Stimulated activated CD8-positive, alpha-beta memory T cell treated with anti-CD3 and anti-CD28 coated beads, Interleukin-4, amount 100 ng/mL, for 48 hours (primary cell): ENCODE measurements around the gene GDF2.

Source experiments
- DNase-seq: peaks from one replicate; pipeline ENCODE4 v3.0.0-alpha.2; 2020

GDF2 gene

DNA sequence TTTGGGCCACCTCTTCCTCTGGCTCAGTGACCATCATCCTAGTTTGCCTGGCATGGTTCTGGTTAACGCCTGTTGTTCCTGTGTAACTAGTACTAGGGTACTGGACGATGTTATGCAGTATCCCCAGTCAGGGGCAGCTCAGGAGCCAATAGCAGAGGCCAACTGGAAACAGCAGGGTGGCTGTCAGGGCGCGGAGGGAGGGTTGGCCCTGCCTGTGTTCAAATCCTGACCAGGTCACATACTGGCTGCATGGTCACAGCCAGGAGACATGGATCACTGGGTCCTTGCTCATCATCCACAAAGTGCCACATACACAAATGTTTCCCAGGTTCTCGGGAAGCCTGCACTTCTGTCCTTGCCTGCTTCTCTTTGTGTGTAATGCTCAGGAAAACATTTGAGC is 13.7 kb downstream of the GDF2 start:
- DNase-seq = no peak

- DNase-seq = no peak
These were observed 14.3 kb downstream of the GDF2 start for GRCh38 chr10:47336387-47337134.

- no peak for DNase-seq
These were observed 15.1 kb downstream of the GDF2 start for GRCh38 chr10:47337310-47337709.

DNA sequence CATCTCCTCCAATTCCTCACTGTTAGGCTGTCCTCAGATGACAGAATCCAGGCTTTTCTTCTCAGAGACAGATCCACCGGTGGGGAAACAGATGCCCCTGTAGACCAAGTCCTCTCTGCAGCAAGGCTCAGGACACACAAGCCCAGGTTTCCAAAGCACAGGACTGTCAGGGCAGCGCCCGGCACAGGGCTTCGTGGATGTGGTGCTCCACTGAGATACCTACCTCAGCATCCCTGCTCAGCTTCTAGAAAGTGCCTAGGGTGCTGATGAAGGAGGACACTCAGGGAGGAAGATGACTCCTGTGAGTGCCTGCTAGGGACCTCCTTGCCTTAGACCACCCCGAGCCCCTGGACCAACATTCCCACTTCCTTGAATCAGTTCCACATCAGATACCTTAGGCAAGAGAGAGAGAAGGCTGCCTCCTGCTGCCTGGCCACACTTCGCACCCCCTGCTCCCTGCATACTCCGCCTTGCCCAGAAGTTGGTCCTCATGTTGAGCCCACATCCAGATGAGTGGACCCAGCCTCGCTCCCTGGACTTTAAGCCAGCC is 17.0 kb downstream of the GDF2 start:
- no peak for DNase-seq

DNA sequence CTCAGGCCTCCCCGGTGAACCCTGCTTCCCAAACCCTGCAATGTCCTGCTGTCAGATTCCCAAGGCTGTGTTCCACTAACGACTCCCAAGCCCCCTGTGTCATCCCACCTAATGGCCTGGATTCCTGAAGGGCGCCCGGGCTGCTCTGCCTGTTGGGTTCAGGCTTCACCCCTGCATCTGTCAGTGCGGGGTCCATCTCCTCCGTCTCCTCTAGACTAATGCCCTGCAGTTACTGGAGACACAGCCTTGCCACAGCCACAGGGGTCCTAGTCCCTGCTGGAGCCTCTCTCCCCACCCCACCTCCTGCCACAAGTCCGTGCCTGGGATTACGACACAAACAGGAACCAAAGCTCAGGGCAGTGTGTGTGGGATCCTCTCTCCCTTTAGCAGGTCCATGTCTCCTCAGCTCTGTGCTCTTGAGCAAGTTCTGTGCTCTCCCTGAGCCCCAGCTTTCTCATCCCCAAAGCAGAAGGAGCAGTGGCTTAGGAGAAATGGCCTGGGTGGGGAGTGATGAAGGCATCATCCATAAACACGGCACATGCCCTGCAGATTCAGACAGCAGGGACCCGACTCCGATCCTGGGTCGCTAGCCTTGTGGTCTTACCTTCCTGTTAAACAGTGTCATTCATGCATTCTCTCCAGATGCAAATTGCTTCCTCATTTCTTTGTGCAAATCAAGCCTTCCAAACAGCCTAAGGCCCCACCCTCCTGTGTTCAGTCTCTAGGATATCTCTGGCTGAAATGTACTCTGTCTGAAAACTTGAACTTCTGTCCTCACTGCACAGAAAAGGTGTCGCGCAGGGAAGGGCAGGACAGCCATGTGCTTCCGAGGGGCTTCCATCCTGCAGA is 17.7 kb downstream of the GDF2 start:
- DNase-seq = no peak

DNA sequence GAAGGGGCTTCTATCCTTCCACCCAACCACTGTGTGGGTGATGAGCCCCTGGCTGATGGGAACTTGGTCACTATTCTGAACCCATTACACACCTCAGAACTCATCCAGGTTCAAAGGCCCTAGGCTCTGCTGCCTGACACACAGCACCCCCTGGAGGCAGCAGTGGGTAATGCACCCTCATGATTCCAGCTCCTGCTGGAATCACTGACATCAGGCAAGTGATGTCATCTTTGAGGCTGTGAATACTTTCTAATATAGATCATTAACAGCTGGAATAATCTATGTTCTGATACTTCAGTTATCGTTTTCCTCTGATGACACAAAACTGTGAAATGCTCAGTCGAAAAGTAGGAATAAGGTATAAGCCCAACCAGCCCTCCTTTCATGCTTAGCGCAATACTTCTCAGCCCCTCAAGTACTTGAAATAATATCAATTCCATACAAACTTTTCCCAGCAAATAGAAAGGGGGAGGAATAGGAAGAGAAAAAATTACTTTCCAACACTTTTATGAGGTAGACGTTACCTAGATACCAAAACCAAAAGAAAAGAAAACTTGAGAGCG is 18.4 kb downstream of the GDF2 start:
- peak; percentile 87 for DNase-seq

DNA sequence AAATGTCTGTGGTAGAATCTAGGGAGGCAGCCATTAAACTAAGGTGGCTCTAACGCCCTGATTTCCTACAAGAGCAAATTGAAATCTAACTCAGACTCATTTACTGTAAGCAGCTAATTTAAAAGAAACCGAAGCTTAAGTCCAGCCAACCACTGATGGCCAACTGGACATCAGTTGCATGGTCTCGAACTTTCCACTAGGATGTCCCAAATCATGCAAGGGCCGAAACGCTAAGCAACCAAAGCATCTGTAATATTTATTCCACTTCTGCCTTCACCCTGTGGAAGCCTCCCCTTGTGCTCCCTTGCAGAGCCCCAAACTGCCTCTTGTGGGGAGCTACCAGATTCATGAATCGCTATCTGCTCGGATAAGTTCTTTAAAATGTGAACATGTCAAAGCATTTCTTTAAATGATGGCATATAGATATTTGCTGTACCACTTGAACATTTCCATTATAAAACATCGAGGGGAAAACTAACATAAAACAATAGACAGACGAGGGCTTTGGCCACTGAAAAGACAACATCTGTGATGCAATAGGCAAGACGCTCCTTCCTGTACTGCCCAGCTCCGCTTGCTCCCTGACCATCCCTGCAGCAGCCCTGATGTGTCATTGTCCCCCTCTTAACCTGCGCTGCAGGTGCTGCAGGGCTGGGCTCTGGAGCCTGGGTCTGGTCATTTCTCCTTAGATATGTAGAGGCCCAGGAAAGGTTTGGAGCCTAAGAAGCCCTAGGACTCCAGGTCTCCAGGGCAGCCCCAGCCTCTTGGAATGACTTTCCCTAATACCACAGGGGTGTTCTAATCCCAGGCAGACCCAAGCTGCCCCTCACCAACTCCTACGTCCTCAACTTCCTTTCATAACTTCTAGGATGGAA is 23.0 kb downstream of the GDF2 start:
- no peak for DNase-seq

GRCh38 chr10:47346581-47347302 is 24.5 kb downstream of the GDF2 start:
- DNase-seq = no peak

DNA sequence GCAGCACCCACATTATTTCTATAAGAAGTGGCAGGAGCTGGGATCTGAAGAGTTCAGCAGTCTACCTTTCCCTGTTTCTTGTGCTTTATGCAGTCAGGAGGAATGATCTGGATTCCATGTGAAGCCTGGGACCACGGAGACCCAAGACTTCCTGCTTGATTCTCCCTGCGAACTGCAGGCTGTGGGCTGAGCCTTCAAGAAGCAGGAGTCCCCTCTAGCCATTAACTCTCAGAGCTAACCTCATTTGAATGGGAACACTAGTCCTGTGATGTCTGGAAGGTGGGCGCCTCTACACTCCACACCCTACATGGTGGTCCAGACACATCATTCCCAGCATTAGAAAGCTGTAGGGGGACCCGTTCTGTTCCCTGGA is 25.0 kb downstream of the GDF2 start:
- DNase-seq = no peak

DNA sequence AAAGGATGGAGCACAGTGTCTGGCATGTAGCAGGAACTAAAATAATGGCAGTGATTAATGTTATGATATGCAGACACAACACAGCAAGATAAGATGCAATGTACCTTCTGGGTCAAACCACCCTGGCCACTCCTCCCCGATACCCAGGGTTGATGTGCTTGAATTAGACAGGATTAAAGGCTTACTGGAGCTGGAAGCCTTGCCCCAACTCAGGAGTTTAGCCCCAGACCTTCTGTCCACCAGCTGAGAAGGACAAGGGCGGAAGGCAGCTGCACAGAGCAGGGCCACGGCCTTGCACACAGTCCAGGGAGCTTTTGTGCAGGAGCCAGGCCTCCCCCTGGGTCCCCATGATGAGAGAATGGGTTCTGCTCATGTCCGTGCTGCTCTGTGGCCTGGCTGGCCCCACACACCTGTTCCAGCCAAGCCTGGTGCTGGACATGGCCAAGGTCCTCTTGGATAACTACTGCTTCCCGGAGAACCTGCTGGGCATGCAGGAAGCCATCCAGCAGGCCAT is 25.9 kb downstream of the GDF2 start, which contains the start of gene RBP3:
Gene RBP3 (plus strand): TSS at position 226 of the 514 bp plus-strand sequence. CDS start 122 bp downstream, at position 348.
- DNase-seq = no peak

- no peak for DNase-seq
These were observed 26.6 kb downstream of the GDF2 start for GRCh38 chr10:47348661-47349470.

GRCh38 chr10:47349516-47349915 is 27.3 kb downstream of the GDF2 start:
- DNase-seq = no peak

- DNase-seq = no peak
These were observed 27.7 kb downstream of the GDF2 start for GRCh38 chr10:47349941-47350371.

DNA sequence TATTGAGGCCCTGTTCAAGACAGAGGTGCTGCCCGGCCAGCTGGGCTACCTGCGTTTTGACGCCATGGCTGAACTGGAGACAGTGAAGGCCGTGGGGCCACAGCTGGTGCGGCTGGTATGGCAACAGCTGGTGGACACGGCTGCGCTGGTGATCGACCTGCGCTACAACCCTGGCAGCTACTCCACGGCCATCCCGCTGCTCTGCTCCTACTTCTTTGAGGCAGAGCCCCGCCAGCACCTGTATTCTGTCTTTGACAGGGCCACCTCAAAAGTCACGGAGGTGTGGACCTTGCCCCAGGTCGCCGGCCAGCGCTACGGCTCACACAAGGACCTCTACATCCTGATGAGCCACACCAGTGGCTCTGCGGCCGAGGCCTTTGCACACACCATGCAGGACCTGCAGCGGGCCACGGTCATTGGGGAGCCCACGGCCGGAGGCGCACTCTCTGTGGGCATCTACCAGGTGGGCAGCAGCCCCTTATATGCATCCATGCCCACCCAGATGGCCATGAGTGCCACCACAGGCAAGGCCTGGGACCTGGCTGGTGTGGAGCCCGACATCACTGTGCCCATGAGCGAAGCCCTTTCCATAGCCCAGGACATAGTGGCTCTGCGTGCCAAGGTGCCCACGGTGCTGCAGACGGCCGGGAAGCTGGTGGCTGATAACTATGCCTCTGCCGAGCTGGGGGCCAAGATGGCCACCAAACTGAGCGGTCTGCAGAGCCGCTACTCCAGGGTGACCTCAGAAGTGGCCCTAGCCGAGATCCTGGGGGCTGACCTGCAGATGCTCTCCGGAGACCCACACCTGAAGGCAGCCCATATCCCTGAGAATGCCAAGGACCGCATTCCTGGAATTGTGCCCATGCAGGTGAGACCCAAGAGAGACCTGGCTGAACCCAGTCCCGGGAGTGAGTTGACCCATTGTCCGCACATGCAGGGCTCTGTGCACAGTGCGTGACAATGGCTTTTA is 28.7 kb downstream of the GDF2 start:
- DNase-seq = no peak

GRCh38 chr10:47351899-47352815 is 29.9 kb downstream of the GDF2 start:
- DNase-seq = no peak

DNA sequence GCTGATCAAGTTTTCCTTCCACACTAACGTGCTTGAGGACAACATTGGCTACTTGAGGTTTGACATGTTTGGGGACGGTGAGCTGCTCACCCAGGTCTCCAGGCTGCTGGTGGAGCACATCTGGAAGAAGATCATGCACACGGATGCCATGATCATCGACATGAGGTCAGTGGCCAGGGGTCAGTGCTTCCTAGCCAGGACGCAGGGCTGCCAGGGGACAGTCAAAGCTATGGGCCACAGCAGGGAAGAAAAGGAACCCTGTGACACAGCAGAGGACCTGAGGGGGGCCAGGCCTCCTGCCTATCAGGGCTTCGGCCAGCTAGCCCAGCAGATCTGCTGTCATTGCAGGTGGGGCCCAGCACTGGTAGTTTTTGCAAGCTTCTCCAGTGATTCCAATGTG is 31.1 kb downstream of the GDF2 start:
- no peak for DNase-seq

DNA sequence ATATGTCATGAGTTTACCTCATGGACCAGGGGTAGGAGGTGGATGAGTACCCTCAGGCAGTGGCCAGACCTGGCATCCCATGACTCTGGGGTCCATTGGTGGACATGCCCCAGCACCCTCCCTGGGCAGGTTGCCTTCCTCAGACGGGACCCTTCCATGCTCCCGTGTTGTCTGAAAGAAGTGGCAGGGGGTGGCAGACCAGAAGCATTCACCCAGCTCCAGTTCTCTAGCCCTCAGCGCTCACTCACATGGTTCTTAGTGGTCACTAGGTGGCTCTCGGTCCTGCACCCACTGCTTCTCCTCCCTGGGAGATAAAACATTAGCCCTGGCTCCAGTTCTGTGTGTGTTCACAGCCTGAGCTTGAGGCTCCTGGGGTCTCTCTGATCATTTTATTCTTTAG is 31.9 kb downstream of the GDF2 start:
- DNase-seq = no peak

- no peak for DNase-seq
These were observed 32.6 kb downstream of the GDF2 start for GRCh38 chr10:47354900-47355299.
